ENCODE data around the gene SMIM35. TPM values are rescaled to one million over a fixed set of nuclear protein-coding genes. Genes with fewer than 3 reads are reported as not detected.

Gene SMIM35
- total RNA-seq, 1 experiment from 2014 or later, result not detected

DNA sequence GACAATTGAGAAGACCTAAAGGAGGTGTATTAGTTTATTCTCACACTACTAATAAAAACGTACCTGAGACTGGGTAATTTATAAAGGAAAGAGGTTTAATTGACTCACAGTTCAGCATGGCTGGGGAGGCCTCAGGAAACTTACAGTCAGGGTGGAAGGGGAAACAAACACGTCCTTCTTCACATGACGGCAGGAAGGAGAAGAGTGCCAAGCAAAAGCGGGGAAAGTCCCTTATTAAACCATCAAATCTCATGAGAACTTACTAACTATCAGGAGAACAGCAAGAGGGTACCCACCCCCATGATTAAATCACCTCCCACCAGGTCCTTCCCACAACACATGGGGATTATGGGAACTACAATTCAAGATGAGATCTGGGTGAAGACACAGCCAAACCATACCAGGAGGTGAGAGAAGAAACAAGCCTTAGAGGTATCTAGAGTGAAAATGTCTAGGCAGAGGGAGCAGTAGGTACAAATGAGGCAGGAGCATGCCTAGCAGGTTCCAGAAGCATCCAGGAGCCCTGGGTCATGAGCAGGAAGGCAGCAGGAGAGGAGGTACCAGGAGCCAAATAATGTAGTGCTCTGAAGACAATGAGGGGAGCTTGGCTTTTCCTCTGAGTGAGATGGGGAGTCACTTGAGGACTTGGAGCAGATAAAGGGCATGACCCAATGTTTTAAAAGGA is 69.0 kb downstream of the SMIM35 start:
- peaks cover 23% of the 10 kb centered on the region for H3K27me3 Mint-ChIP-seq (ENCODE audit: low read depth)
- no peaks in the 10 kb centered on the region for H3K4me1 Mint-ChIP-seq
- no peak overlapping the region for H2AFZ ChIP-seq (ENCODE audit: low read length)
- H3T11ph ChIP-seq (ENCODE audit: low read length), result no peak overlapping the region
- no peaks in the 10 kb centered on the region for H3K9me3 ChIP-seq (ENCODE audit: control insufficient read depth, low read depth, low read length)
- H4K8ac ChIP-seq (replicated peaks; ENCODE audit: insufficient read length, low read depth, low read length), result no peak overlapping the region
- H3K79me2 ChIP-seq (ENCODE audit: insufficient read depth, low read length), result no peaks in the 10 kb centered on the region
- no peak overlapping the region for H3K23ac ChIP-seq (ENCODE audit: insufficient read length, low read depth, low read length)
- H4K20me1 ChIP-seq (ENCODE audit: control insufficient read depth, insufficient read depth, insufficient read length), result no peaks in the 10 kb centered on the region
- no peak overlapping the region for H4K5ac ChIP-seq (ENCODE audit: insufficient read length, low read depth, low read length)
- no peak overlapping the region for H2BK12ac ChIP-seq (ENCODE audit: insufficient read length, low read depth, low read length)
- no peak overlapping the region for H3K4me2 ChIP-seq (ENCODE audit: insufficient read depth, insufficient read length, low read length)
- no peak for DNase-seq
- H3K18ac ChIP-seq (ENCODE audit: insufficient read length, low read depth, low read length), result no peak overlapping the region
- no peaks in the 10 kb centered on the region for H3K27me3 ChIP-seq (ENCODE audit: insufficient read depth, low read length)
- H2BK120ac ChIP-seq (ENCODE audit: low read depth, low read length, poor library complexity, severe bottlenecking), result no peak overlapping the region
- H2AK5ac ChIP-seq (ENCODE audit: insufficient read length, low read length), result no peak overlapping the region
- no peak overlapping the region for H3K27ac ChIP-seq (ENCODE audit: insufficient read length, low read depth, low read length)
- TF ChIP-seq, protein P1, sequence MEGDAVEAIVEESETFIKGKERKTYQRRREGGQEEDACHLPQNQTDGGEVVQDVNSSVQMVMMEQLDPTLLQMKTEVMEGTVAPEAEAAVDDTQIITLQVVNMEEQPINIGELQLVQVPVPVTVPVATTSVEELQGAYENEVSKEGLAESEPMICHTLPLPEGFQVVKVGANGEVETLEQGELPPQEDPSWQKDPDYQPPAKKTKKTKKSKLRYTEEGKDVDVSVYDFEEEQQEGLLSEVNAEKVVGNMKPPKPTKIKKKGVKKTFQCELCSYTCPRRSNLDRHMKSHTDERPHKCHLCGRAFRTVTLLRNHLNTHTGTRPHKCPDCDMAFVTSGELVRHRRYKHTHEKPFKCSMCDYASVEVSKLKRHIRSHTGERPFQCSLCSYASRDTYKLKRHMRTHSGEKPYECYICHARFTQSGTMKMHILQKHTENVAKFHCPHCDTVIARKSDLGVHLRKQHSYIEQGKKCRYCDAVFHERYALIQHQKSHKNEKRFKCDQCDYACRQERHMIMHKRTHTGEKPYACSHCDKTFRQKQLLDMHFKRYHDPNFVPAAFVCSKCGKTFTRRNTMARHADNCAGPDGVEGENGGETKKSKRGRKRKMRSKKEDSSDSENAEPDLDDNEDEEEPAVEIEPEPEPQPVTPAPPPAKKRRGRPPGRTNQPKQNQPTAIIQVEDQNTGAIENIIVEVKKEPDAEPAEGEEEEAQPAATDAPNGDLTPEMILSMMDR (conservative IDR thresholded peaks at IDR 0.05), result no peak
- H3K14ac ChIP-seq (ENCODE audit: insufficient read depth, low read length), result no peak overlapping the region
- peaks cover 3 to 10% of the 10 kb centered on the region in 2 experiments; a peak in 3 of 5 replicates for H3K9me3 Mint-ChIP-seq
- no peaks in the 10 kb centered on the region for H3K23me2 ChIP-seq (ENCODE audit: insufficient read length, low read depth, low read length, poor library complexity, severe bottlenecking)
- no peaks in the 10 kb centered on the region for H3K79me1 ChIP-seq (ENCODE audit: insufficient read depth, low read depth, low read length, poor library complexity, severe bottlenecking)
- no CpG with 5 or more reads among the region's 4 CpGs for WGBS (ENCODE audit: extremely low coverage, insufficient read length, low lambda C conversion rate)
- H3K4ac ChIP-seq (ENCODE audit: low read depth, low read length), result no peak overlapping the region
- H3K9ac ChIP-seq (ENCODE audit: extremely low read depth, insufficient read length, low read length), result no peak overlapping the region
- no peak overlapping the region for H2BK15ac ChIP-seq (ENCODE audit: low read depth, low read length)
- no peaks in the 10 kb centered on the region for H3K4me1 ChIP-seq (ENCODE audit: insufficient read depth, low read length)
- no peak overlapping the region for H2BK20ac ChIP-seq (ENCODE audit: low read depth, low read length, poor library complexity, severe bottlenecking)
- no peak overlapping the region for H3K4me3 Mint-ChIP-seq
- H3K36me3 Mint-ChIP-seq (ENCODE audit: insufficient read depth in 1 of 3, low read depth in 3 of 3), result no peaks in the 10 kb centered on the region; a peak in 1 of 7 replicates
- no peak overlapping the region for H3K56ac ChIP-seq (ENCODE audit: insufficient read length, low read depth, low read length)
- H3K27ac Mint-ChIP-seq, result no peak overlapping the region
- H4K91ac ChIP-seq (ENCODE audit: insufficient read length, low read depth, low read length), result no peak overlapping the region
- no peak overlapping the region for H2BK5ac ChIP-seq (ENCODE audit: insufficient read length, low read length)

Data from H9 (cell line).